K562 treated with DMSO at 1 percent for 12 hours (cell line): ENCODE measurements around the gene AGBL5. TPM values are rescaled to one million over a fixed set of nuclear protein-coding genes. Genes with fewer than 3 reads are reported as not detected.

Experiments
- total RNA-seq: library from RNA; unstranded; fragments of 300-600 nt; gene quantifications from 2 replicates; pipeline ENCODE4 v1.2.3, GENCODE V29; 2022; ENCODE audit not compliant: insufficient read depth

The AGBL5 gene, protein sequence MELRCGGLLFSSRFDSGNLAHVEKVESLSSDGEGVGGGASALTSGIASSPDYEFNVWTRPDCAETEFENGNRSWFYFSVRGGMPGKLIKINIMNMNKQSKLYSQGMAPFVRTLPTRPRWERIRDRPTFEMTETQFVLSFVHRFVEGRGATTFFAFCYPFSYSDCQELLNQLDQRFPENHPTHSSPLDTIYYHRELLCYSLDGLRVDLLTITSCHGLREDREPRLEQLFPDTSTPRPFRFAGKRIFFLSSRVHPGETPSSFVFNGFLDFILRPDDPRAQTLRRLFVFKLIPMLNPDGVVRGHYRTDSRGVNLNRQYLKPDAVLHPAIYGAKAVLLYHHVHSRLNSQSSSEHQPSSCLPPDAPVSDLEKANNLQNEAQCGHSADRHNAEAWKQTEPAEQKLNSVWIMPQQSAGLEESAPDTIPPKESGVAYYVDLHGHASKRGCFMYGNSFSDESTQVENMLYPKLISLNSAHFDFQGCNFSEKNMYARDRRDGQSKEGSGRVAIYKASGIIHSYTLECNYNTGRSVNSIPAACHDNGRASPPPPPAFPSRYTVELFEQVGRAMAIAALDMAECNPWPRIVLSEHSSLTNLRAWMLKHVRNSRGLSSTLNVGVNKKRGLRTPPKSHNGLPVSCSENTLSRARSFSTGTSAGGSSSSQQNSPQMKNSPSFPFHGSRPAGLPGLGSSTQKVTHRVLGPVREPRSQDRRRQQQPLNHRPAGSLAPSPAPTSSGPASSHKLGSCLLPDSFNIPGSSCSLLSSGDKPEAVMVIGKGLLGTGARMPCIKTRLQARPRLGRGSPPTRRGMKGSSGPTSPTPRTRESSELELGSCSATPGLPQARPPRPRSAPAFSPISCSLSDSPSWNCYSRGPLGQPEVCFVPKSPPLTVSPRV
- 24.2 and 44.5 TPM in 2 replicates for total RNA-seq

DNA sequence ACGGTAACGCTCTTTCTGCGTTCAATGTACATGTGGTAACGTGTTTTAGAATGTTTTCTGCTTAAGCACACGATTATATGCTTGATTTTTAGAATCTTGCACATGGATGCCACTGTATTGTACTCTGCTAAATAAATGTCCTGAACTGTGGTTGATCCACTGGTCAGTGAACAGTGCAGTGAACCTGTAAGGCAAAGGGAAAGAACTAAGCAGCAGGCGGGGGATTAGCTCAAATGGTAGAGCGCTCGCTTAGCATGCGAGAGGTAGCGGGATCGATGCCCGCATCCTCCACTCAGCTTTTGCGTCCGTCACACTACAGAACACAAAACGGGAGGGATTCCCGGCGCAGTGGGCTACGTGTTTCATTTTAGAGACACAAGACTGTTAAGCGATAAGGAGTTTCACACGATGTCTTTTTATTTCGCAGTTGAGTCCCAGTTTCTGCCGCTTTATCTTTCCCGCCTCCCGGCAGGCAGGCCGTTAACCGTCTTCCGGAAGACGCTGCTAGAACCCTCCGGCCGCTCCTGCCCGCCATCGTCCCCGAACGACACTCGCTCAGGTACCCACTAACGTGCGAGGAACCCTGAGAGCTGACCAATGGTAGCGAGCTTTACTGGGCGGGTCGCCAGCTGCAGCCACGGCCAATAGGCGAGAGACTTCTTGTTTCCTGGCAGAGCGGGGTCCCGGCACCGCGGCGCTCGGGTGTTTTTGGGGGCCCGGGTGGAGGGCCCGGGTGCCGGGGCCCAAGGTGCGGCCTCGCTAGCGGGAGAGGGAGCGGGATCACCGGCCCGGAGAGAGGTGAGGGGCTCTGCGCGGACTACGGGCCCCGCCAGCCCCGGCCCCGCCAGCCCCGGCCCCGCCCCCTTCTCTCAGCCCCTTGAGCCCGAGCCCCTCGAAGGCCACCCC is at the start of gene AGBL5:
TSS of gene AGBL5 (plus strand) at position 673 of the 906 bp plus-strand sequence. CDS start 1,291 bp downstream, outside the sequence.

DNA sequence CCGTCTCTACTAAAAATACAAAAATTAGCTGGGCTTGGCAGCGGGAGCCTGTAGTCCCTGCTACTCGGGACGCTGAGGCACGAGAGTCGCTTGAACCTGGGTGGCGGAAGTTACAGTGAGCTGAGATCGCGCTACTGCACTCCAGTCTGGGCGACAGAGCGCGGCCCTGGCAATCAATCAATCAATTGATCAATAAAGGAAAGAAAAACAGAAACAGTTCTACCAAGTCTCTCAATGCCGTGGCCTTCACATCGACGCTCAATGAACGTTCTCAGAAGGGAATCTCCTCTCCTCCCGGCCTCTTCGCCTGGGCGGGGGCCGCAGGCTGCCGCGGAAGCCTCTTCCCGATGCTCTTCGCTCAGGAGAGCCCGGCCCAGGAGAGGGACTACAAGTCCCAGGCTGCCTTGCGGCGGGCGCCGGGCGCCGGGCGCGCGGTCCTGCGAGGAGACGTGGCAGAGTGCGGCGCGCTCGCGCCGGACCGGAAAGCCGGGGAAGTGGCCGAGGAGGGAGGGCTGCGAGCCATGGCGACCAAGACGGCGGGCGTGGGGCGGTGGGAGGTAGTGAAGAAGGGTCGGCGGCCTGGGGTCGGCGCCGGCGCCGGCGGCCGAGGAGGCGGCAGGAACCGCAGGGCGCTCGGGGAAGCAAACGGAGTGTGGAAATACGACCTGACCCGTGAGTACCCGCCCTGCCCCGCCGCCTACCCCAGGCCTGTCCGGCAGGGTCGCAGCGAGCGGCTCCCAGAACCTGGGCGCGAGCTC is 18.8 kb upstream of the AGBL5 start, which contains the start of gene TMEM214:
TSS of gene TMEM214 (plus strand) at position 471 of the 758 bp plus-strand sequence. CDS start at position 522, 51 bp downstream.

DNA sequence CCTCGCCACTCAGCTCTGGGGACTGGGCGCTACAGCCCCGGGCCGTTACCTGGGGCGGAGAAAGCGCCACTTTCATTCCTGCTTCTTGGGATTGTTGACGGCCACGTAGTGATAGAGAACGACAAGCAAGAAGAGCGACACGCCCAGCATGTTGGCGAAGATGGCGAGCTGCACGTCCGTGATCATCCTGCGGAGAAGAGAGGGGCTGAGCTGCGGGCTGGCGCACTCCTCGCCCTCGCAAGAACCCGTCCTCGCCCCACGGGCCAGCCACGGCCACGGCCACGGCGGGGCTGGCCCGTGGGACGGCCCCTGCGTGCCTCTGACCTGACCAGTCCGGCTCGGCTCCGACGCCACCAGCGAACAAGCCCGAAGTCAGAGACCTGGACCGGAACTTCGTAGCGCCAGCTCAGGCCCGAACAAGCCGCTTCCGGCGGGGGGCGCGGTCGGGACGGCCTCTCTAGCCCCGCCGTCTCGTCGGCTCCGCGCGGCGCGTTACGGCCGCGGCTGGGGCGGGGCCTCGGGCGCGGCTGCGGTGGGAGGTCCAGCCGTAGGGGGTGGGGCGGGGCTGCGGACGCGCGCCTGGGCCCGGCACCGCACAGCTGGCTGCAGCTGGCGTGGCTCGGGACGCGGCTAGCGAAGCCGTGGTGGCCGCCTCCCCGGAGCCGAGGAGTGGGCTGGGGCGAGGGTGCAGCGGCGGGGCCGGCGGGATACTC is 20.0 kb downstream of the AGBL5 start, which contains the start of gene OST4:
TSS of gene OST4 (minus strand) at position 378 of the 713 bp plus-strand sequence.

DNA sequence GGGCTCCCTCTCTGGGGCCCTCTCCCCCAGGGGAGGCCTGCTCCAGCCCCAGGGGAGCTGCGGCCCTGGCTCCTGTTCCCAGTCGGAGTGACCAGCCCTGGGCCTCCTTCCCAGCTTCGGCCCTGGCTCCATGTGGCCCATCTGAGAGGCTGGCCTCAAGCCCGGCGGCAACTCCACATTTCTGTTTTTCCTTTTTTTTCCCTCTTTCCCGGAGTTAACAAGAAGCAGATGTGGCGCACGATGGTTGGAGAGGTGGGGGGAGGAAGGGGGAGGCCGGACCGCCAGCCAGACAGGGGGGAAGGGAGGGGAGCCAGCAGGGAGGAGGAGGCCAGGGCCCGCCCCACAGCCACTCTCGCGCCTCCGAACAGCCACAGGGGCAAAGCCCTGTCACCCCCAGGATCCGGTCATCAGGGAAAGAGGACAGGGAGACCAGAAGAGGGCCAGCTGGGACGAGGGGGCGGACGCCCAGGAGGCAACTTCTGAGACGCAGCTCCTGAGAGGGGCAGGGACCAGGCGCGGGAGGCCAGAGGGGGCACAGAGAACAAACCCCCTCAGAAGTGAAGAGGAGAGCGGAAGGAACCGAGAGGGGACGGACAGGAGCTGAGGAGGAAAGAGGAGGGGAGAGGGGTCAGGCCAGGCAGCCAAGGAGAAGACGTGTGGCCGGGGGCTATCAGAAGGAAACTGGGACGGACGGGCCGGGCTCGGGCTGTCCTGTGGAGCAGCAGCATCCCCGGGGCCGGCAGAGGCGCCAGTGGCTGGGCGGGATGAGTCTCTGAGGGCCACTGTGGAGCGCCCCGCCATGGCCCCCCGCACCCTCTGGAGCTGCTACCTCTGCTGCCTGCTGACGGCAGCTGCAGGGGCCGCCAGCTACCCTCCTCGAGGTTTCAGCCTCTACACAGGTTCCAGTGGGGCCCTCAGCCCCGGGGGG is 27.1 kb downstream of the AGBL5 start, which contains the start of gene EMILIN1:
TSS of gene EMILIN1 (plus strand) at position 349 of the 928 bp plus-strand sequence. CDS start at position 800, 451 bp downstream.

DNA sequence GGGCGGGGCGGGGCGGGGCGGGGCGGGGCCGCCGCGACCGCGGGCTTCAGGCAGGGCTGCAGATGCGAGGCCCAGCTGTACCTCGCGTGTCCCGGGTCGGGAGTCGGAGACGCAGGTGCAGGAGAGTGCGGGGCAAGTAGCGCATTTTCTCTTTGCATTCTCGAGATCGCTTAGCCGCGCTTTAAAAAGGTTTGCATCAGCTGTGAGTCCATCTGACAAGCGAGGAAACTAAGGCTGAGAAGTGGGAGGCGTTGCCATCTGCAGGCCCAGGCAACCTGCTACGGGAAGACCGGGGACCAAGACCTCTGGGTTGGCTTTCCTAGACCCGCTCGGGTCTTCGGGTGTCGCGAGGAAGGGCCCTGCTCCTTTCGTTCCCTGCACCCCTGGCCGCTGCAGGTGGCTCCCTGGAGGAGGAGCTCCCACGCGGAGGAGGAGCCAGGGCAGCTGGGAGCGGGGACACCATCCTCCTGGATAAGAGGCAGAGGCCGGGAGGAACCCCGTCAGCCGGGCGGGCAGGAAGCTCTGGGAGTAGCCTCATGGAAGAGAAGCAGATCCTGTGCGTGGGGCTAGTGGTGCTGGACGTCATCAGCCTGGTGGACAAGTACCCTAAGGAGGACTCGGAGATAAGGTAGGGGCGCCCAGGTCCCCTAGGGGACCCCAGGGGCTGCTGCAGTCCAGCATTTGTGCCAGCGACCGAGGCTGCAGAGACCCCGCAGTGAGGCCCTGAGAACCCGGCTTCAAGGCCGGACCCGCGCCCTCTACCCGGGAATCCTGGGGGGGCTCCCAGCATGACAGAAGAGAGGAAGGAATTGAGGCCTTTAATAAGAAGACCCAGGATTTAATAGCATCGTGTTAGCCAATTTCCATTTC is 35.5 kb downstream of the AGBL5 start, which contains the start of gene KHK:
TSS of gene KHK (plus strand) at position 49 of the 870 bp plus-strand sequence. CDS start at position 537, 488 bp downstream.

DNA sequence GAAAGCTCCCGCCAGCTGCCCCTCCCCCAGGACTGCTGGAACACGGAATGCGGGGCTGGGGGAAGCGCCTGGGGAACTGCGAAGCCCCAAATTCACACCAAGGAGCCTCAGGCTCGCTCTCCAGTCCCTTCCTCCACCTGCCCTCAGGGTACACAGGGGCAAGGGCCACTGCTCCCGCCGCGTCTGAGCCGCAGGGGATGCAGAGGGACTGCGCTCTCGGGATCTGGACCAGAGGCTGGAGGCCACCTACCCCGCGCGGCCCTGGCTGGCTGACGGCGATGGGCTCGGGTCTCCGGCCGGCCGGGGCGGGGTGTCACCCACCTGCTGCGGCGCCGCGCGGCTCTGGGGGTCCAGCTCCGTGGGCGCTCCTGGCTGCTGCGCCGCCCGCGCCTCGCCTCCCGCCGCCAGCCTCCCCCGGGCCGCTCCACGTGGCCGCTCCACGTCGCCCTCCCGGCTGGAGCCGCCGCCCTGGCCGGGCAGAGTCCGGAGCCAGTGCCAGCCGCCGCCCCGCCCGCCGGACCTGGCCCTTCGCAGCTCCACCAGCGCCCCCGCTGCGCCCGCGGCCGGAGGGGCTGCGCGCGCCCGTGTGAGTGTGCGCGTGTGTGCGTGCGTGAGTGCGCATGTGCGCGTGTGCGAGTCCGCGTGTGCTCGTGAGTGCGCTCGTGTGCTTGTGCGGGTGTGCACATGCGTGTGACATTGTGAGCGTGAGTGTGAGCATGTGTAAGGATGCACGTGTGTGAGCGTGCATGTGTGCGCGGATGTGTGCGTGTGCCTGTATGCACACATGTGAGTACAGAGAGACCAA is 67.3 kb downstream of the AGBL5 start, which contains the start of gene CGREF1:
TSS of gene CGREF1 (minus strand) at position 604 of the 805 bp plus-strand sequence. CDS start 14,762 bp downstream, outside the sequence.

Other genes with a start within 250 kb of the AGBL5 start
- not detected in 2 replicates for gene DPYSL5, start 203.5 kb upstream of the AGBL5 start, total RNA-seq
- 40.8 and 70.3 TPM in 2 replicates for gene MAPRE3, start 81.0 kb upstream of the AGBL5 start, total RNA-seq
- gene TMEM214, start 18.7 kb upstream of the AGBL5 start, total RNA-seq: 64.5 and 121 TPM in 2 replicates
- 189 and 265 TPM in 2 replicates for gene OST4, start 20.0 kb downstream of the AGBL5 start, total RNA-seq
- gene EMILIN1, start 26.9 kb downstream of the AGBL5 start, total RNA-seq: 1.4 and 2.9 TPM in 2 replicates
- 13.5 and 20.4 TPM in 2 replicates for gene KHK, start 35.1 kb downstream of the AGBL5 start, total RNA-seq
- gene CGREF1, start 67.5 kb downstream of the AGBL5 start, total RNA-seq: not detected in 2 replicates
- gene ABHD1, start 72.1 kb downstream of the AGBL5 start, total RNA-seq: not detected in 2 replicates
- gene PREB, start 83.0 kb downstream of the AGBL5 start, total RNA-seq: 70.9 and 81.1 TPM in 2 replicates
- gene PRR30, start 87.7 kb downstream of the AGBL5 start, total RNA-seq: not detected in 2 replicates
- not detected in 2 replicates for gene TCF23, start 97.3 kb downstream of the AGBL5 start, total RNA-seq
- gene ATRAID, start 160.4 kb downstream of the AGBL5 start, total RNA-seq: 90.6 and 94.9 TPM in 2 replicates
- 16.8 and 39.2 TPM in 2 replicates for gene SLC5A6, start 160.6 kb downstream of the AGBL5 start, total RNA-seq
- gene CAD, start 165.7 kb downstream of the AGBL5 start, total RNA-seq: 24.7 and 44.2 TPM in 2 replicates
- gene SLC30A3, start 211.4 kb downstream of the AGBL5 start, total RNA-seq: 1.9 and 3.6 TPM in 2 replicates
- gene DNAJC5G, start 223.8 kb downstream of the AGBL5 start, total RNA-seq: not detected in 2 replicates
- gene TRIM54, start 230.8 kb downstream of the AGBL5 start, total RNA-seq: not detected in 2 replicates